Pancreas (tissue), 10 donors: ENCODE data around the gene TFCP2. TPM values are rescaled to one million over a fixed set of nuclear protein-coding genes. Genes with fewer than 3 reads are reported as not detected.

Experiments used
- ATAC-seq, 4 donors: fragments of 200-7000 bp; cut with Tn5 transposase; one replicate each; pipeline versions ENCODE4 v1.8.0 to v1.9.1; 2020; ENCODE audit warnings: mild to moderate bottlenecking in 4 of 4, moderate library complexity in 4 of 4
- DNase-seq, 6 donors: peaks; one replicate each; pipeline ENCODE4 v3.0.0-alpha.2; 2020
- FAIRE-seq: peaks from 2 replicates; lab custom pipeline; 2012; peaks lifted over from hg19 to GRCh38; lab: Jason Lieb, UNC
- H3K27ac ChIP-seq, 4 donors: fragments of 200-600 bp; sonication (generic); 1 replicate in 3 of 4; 2 replicates in 1 of 4; pipeline versions ENCODE4 v1.5.0 to v1.8.0; 2020
- H3K27me3 ChIP-seq, 4 donors: fragments of 200-600 bp; one replicate each; pipeline ENCODE4 v1.8.0; 2021
- H3K36me3 ChIP-seq, 3 donors: fragments of 200-600 bp; sonication (generic) in 1 of 3; one replicate each; pipeline versions ENCODE4 v1.5.0 to v1.8.0; 2020 to 2021
- H3K4me1 ChIP-seq, 3 donors: fragments of 200-600 bp; one replicate each; pipeline ENCODE4 v1.8.0; 2021
- H3K4me3 ChIP-seq, 4 donors: fragments of 200-600 bp; sonication (generic) in 2 of 4; one replicate each; pipeline versions ENCODE4 v1.5.0 to v1.8.0; 2020 to 2021
- H3K9me3 ChIP-seq, 4 donors: fragments of 200-600 bp; one replicate each; pipeline ENCODE4 v1.8.0; 2021
- WGBS, 2 donors: extraction: QIAGEN DNeasy Blood & Tissue Kit; methylation state at CpG; one replicate each; pipeline ENCODE4 v1.1.7; 2013; 5-methylcytosine and 5-hydroxymethylcytosine counted together
- intact Hi-C, 3 donors: fragments of 100-400 bp; cut with DNase I; formaldehyde crosslinking; loops; one replicate each; pipeline versions ENCODE4 v1.11.1 to v1.14.2; 2022
- polyA plus RNA-seq, 2 donors: library from polyadenylated mRNA; stranded (reverse); fragments of 200-250 nt; gene quantifications; one replicate each; pipeline ENCODE4 v1.2.3, GENCODE V29; 2013
- total RNA-seq, 6 donors: library from RNA; stranded (reverse); fragmentation: NEBNext Ultra II Directional in 4 of 6; extraction: Animal tissue kit (Norgen Biotek cat#: 25700) in 4 of 6; gene quantifications; one replicate each; pipeline versions ENCODE4 v1.2.1 to v1.2.4, GENCODE V29; 2021 to 2023
- TF ChIP-seq, protein P1 (sequence below), 4 donors: fragments of 200-600 bp; sonication (generic) in 3 of 4; IDR thresholded peaks; one replicate each; pipeline versions ENCODE4 v1.5.0 to v1.8.0; 2021; ENCODE audit warnings: antibody characterized with exemption in 4 of 4
- donor health status: healthy with polysubstance abuse.
- donor health status: DM: no; HTN: no; CAD: no; lungs with moderate emphysema.
- donor health status: DM: no; HTN: no; CAD: no.
- donor health status: control.
- donor health status: control.
- donor health status: Bipolar disorder and iron deficiency.
- donor health status: DM: yes; HTN: yes; CAD: no.
- donor health status: DM: no; HTN: no; CAD: no.
- donor health status: DM: no; HTN: no; CAD: no.
- donor health status: DM: yes; HTN: yes; CAD: no.

The TFCP2 gene
- total and polyA plus RNA-seq, 8 donors, result 6.7 to 15.3 (median 9.1) TPM

- Histone ChIP-seq H3K4me1 (no peaks in the 10 kb centered on the region), H3K9me3 (no peaks in the 10 kb centered on the region), H3K4me3 (no peak overlapping the region), H3K36me3 (no peaks in the 10 kb centered on the region), H3K27ac (no peak overlapping the region), H3K27me3 (no peaks in the 10 kb centered on the region)
- intact Hi-C loops, result no loop called here
- FAIRE-seq (no peak), DNase-seq (no peak), ATAC-seq (no peak)
- TF ChIP-seq, protein P1, sequence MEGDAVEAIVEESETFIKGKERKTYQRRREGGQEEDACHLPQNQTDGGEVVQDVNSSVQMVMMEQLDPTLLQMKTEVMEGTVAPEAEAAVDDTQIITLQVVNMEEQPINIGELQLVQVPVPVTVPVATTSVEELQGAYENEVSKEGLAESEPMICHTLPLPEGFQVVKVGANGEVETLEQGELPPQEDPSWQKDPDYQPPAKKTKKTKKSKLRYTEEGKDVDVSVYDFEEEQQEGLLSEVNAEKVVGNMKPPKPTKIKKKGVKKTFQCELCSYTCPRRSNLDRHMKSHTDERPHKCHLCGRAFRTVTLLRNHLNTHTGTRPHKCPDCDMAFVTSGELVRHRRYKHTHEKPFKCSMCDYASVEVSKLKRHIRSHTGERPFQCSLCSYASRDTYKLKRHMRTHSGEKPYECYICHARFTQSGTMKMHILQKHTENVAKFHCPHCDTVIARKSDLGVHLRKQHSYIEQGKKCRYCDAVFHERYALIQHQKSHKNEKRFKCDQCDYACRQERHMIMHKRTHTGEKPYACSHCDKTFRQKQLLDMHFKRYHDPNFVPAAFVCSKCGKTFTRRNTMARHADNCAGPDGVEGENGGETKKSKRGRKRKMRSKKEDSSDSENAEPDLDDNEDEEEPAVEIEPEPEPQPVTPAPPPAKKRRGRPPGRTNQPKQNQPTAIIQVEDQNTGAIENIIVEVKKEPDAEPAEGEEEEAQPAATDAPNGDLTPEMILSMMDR (IDR thresholded peaks at IDR 0.05), result no peak
- WGBS, 2 donors, result 90 to 98% methylated on average over 3 of the region's 3 CpGs
Observed at GRCh38 chr12:51087818-51088217, 85.1 kb downstream of the TFCP2 start.

- ATAC-seq (no peak), DNase-seq (no peak), FAIRE-seq (no peak)
- intact Hi-C loops, result no loop called here
- TF ChIP-seq, protein P1 (IDR thresholded peaks at IDR 0.05), result no peak
- Histone ChIP-seq H3K4me1 (no peaks in the 10 kb centered on the region), H3K27ac (no peak overlapping the region), H3K36me3 (no peaks in the 10 kb centered on the region), H3K4me3 (no peak overlapping the region), H3K9me3 (no peaks in the 10 kb centered on the region), H3K27me3 (no peaks in the 10 kb centered on the region)
- 86 to 92% methylated on average over 10 of the region's 10 CpGs for WGBS, 2 donors
Observed at GRCh38 chr12:51086933-51087332, 86.0 kb downstream of the TFCP2 start.

GRCh38 chr12:51085757-51086156 lies 87.2 kb downstream of the TFCP2 start:
- intact Hi-C loops, result no loop called here
- H3K4me3 ChIP-seq, result no peak overlapping the region
- H3K27ac ChIP-seq, result no peak overlapping the region
- DNase-seq (no peak), FAIRE-seq (no peak), ATAC-seq (no peak)
- H3K9me3 ChIP-seq, result no peaks in the 10 kb centered on the region
- TF ChIP-seq, protein P1 (IDR thresholded peaks at IDR 0.05), result no peak
- H3K27me3 ChIP-seq, result no peaks in the 10 kb centered on the region
- H3K4me1 ChIP-seq, result no peaks in the 10 kb centered on the region
- 62 to 63% methylated on average over 3 of the region's 3 CpGs for WGBS, 2 donors
- no peaks in the 10 kb centered on the region for H3K36me3 ChIP-seq

GRCh38 chr12:51083126-51083833 lies 89.7 kb downstream of the TFCP2 start, which contains the start of gene CSRNP2:
Gene CSRNP2, minus strand, starts transcription at chr12:51083596. Its CDS starts 7,035 bp downstream, at chr12:51076561.
- ATAC-seq (peak; percentile 99 to 100 (median 100)), FAIRE-seq (peak; percentile 13), DNase-seq (peak; percentile 95 to 99 (median 96))
- Histone ChIP-seq H3K4me1 (no peaks in the 10 kb centered on the region), H3K27me3 (no peaks in the 10 kb centered on the region), H3K27ac (peak within 1 kb of the TSS; percentile 77 to 85 (median 81)), H3K9me3 (no peaks in the 10 kb centered on the region), H3K4me3 (peak within 1 kb of the TSS; percentile 83 to 92 (median 84)), H3K36me3 (no peaks in the 10 kb centered on the region)
- 0% methylated on average over 62 to 74 of the region's 74 CpGs for WGBS, 2 donors
- intact Hi-C loops, result no loop called here
- TF ChIP-seq, protein P1 (IDR thresholded peaks at IDR 0.05), result no peak

- Histone ChIP-seq H3K36me3 (no peaks in the 10 kb centered on the region), H3K4me3 (peak overlapping the region; percentile 83 to 92 (median 84)), H3K27ac (peak overlapping the region; percentile 77 to 85 (median 81)), H3K9me3 (no peaks in the 10 kb centered on the region), H3K4me1 (no peaks in the 10 kb centered on the region), H3K27me3 (no peaks in the 10 kb centered on the region)
- 1% methylated on average over 18 of the region's 18 CpGs for WGBS, 2 donors
- DNase-seq (peak in 1 of 6 donors; percentile 25), FAIRE-seq (no peak), ATAC-seq (peak; percentile 6 to 28 (median 22))
- TF ChIP-seq, protein P1 (IDR thresholded peaks at IDR 0.05), result no peak
- intact Hi-C loops, result no loop called here
Observed at GRCh38 chr12:51082561-51083125, 90.3 kb downstream of the TFCP2 start.
